SK-N-SH treated with all-trans-retinoic acid at 6 μM for 48 hours (cell line): ENCODE results near the gene TMBIM4.

ENCODE experiments used
- ATAC-seq: fragments of 200-7000 bp; cut with Tn5 transposase; 3 replicates; pipeline ENCODE4 v1.9.1; 2020; ENCODE audit warnings: mild to moderate bottlenecking, moderate library complexity
- ARNTL ChIP-seq: fragments of 450-650 bp; formaldehyde crosslinking; IDR thresholded peaks from 2 replicates; pipeline ENCODE4 v1.5.0; 2020; ENCODE audit warnings: low read depth, mild to moderate bottlenecking, moderate library complexity, borderline replicate concordance
- CREB5 ChIP-seq: fragments of 250-450 bp; sonication (Bioruptor Pico); IDR thresholded peaks from 2 replicates; pipeline ENCODE4 v1.5.1; 2020; ENCODE audit warnings: low read depth, mild to moderate bottlenecking, moderate library complexity
- CSDC2 ChIP-seq: fragments of 250-450 bp; sonication (Bioruptor Pico); IDR thresholded peaks from 2 replicates; pipeline ENCODE4 v1.5.0; 2020; ENCODE audit warnings: mild to moderate bottlenecking, moderate library complexity
- CSRNP3 ChIP-seq: fragments of 250-450 bp; sonication (Bioruptor Pico); IDR thresholded peaks from 2 replicates; pipeline ENCODE4 v1.5.1; 2021; ENCODE audit warnings: mild to moderate bottlenecking, moderate library complexity
- ESRRG ChIP-seq: fragments of 250-450 bp; sonication (Bioruptor Pico); IDR thresholded peaks from 2 replicates; pipeline ENCODE4 v1.6.1; 2021; ENCODE audit warnings: mild to moderate bottlenecking
- GLIS3 ChIP-seq: fragments of 250-450 bp; sonication (Bioruptor Pico); IDR thresholded peaks from 2 replicates; pipeline ENCODE4 v1.5.0; 2020; ENCODE audit warnings: mild to moderate bottlenecking, moderate library complexity
- ISL1 ChIP-seq: fragments of 250-450 bp; sonication (Bioruptor Pico); IDR thresholded peaks from 2 replicates; pipeline ENCODE4 v2.1.2; 2022; ENCODE audit warnings: mild to moderate bottlenecking, moderate library complexity
- OSR1 ChIP-seq: fragments of 250-450 bp; sonication (Bioruptor Pico); IDR thresholded peaks from 2 replicates; pipeline ENCODE4 v1.8.0; 2022; ENCODE audit warnings: moderate library complexity, mild to moderate bottlenecking, inconsistent platforms
- PATZ1 ChIP-seq: fragments of 250-450 bp; sonication (Bioruptor Pico); IDR thresholded peaks from 2 replicates; pipeline ENCODE4 v1.8.0; 2020; ENCODE audit warnings: mild to moderate bottlenecking, moderate library complexity, borderline replicate concordance
- PPARA ChIP-seq: fragments of 250-450 bp; sonication (Bioruptor Pico); IDR thresholded peaks from 2 replicates; pipeline ENCODE4 v1.5.0; 2020; ENCODE audit warnings: mild to moderate bottlenecking, borderline replicate concordance
- RARB ChIP-seq: fragments of 250-450 bp; sonication (Bioruptor Pico); IDR thresholded peaks from 2 replicates; pipeline ENCODE4 v1.8.0; 2021; ENCODE audit warnings: mild to moderate bottlenecking, moderate library complexity
- SNAI2 ChIP-seq: fragments of 250-450 bp; sonication (Bioruptor Pico); IDR thresholded peaks from 2 replicates; pipeline ENCODE4 v1.5.0; 2020; ENCODE audit warnings: mild to moderate bottlenecking, moderate library complexity
- TCF4 ChIP-seq: fragments of 250-450 bp; sonication (Bioruptor Pico); IDR thresholded peaks from 2 replicates; pipeline ENCODE4 v1.8.0; 2021; ENCODE audit warnings: mild to moderate bottlenecking, moderate library complexity, borderline replicate concordance
- TOX ChIP-seq: fragments of 250-450 bp; sonication (Bioruptor Pico); IDR thresholded peaks from 2 replicates; pipeline ENCODE4 v1.8.0; 2021; ENCODE audit warnings: mild to moderate bottlenecking, moderate library complexity, borderline replicate concordance
- ZC3H10 ChIP-seq: fragments of 250-450 bp; sonication (Bioruptor Pico); IDR thresholded peaks from 2 replicates; pipeline ENCODE4 v1.5.1; 2021; ENCODE audit warnings: mild to moderate bottlenecking, moderate library complexity
- ZFP3 ChIP-seq: fragments of 250-450 bp; sonication (Bioruptor Pico); IDR thresholded peaks from 2 replicates; pipeline ENCODE4 v1.5.0; 2020; ENCODE audit warnings: mild to moderate bottlenecking, moderate library complexity
- ZFP30 ChIP-seq: fragments of 450-650 bp; formaldehyde crosslinking; IDR thresholded peaks from 2 replicates; pipeline ENCODE4 v1.5.0; 2022; ENCODE audit warnings: mild to moderate bottlenecking, moderate library complexity
- ZNF565 ChIP-seq: fragments of 450-650 bp; formaldehyde crosslinking; conservative IDR thresholded peaks from 2 replicates; pipeline ENCODE4 v1.5.0; 2020; ENCODE audit warnings: low read depth, mild to moderate bottlenecking, moderate library complexity
- ZNF70 ChIP-seq: fragments of 450-650 bp; formaldehyde crosslinking; IDR thresholded peaks from 2 replicates; pipeline ENCODE4 v1.5.0; 2020; ENCODE audit warnings: mild to moderate bottlenecking, moderate library complexity
- ZNF8 ChIP-seq: fragments of 450-650 bp; formaldehyde crosslinking; IDR thresholded peaks from 2 replicates; pipeline ENCODE4 v1.5.0; 2020; ENCODE audit warnings: mild to moderate bottlenecking, moderate library complexity

Gene TMBIM4

GRCh38 chr12:66132408-66132807 is 37.4 kb downstream of the TMBIM4 start:
- ATAC-seq: peak; percentile 72
- TF ChIP-seq OSR1 (no peak), CSRNP3 (CRISPR knock-in tag) (no peak), ZFP30 (CRISPR knock-in tag) (no peak), CREB5 (CRISPR knock-in tag) (no peak), SNAI2 (CRISPR knock-in tag) (no peak), RARB (no peak), ZC3H10 (no peak), PATZ1 (CRISPR knock-in tag) (no peak), ZNF565 (CRISPR knock-in tag) (no peak), TCF4 (CRISPR knock-in tag) (no peak), PPARA (CRISPR knock-in tag) (no peak)

GRCh38 chr12:66131067-66131688 is 38.6 kb downstream of the TMBIM4 start:
- TF ChIP-seq PPARA (CRISPR knock-in tag) (no peak), TOX (CRISPR knock-in tag) (no peak), SNAI2 (CRISPR knock-in tag) (no peak), ZFP3 (CRISPR knock-in tag) (no peak), PATZ1 (CRISPR knock-in tag) (no peak), CSRNP3 (CRISPR knock-in tag) (no peak), CSDC2 (no peak), CREB5 (CRISPR knock-in tag) (no peak), OSR1 (no peak), ARNTL (CRISPR knock-in tag) (no peak), ESRRG (no peak), ZNF70 (CRISPR knock-in tag) (no peak), ISL1 (CRISPR knock-in tag) (no peak), ZFP30 (CRISPR knock-in tag) (no peak)
- TF ChIP-seq, all 23 proteins: peak for 0
- peak; percentile 18 for ATAC-seq

- ATAC-seq: peak; percentile 93
- TF ChIP-seq OSR1: no peak
- no peak for TF ChIP-seq ZFP30 (CRISPR knock-in tag)
- no peak for TF ChIP-seq CREB5 (CRISPR knock-in tag)
- TF ChIP-seq GLIS3 (CRISPR knock-in tag): no peak
- TF ChIP-seq ARNTL (CRISPR knock-in tag): no peak
- no peak for TF ChIP-seq CSRNP3 (CRISPR knock-in tag)
- no peak for TF ChIP-seq CSDC2
- no peak for TF ChIP-seq ZNF8 (CRISPR knock-in tag)
- TF ChIP-seq ISL1 (CRISPR knock-in tag): no peak
- no peak for TF ChIP-seq ZNF565 (CRISPR knock-in tag)
Observed at GRCh38 chr12:66130267-66131066, 39.3 kb downstream of the TMBIM4 start, which contains the start of gene LLPH. Gene LLPH, minus strand, starts transcription at chr12:66130750. Its CDS starts 1,644 bp downstream, at chr12:66129106.
